Measurements from ENCODE around the gene TUBE1.

- peak; percentile 48 to 84 for TF ChIP-seq CTCF (conservative IDR thresholded peaks at IDR 0.05 in 1 of 2, IDR thresholded peaks at IDR 0.05 in 1 of 2; ENCODE audit: low read depth in 1 of 2, low read length in 2 of 2)
- TF ChIP-seq EZH2 (IDR thresholded peaks at IDR 0.05; ENCODE audit: low read length, missing control alignments): no peak
Measured at GRCh38 chr6:112029045-112029822, 58.0 kb downstream of the TUBE1 start.

All from fibroblast of lung (primary cell).